Fibroblast of mammary gland (primary cell): ENCODE measurements around the gene ANO3.

Source experiments
- DNase-seq: peaks from one replicate; pipeline ENCODE4 v3.0.0-alpha.2; 2010; ENCODE audit warnings: low read depth
- H3K4me3 ChIP-seq: 2 replicates; pipeline ENCODE4 v1.5.1; 2011; ENCODE audit warnings: low read depth, mild to moderate bottlenecking, low read length, moderate library complexity; ENCODE audit not compliant: control insufficient read depth
- TF ChIP-seq, protein P1 (sequence below): conservative IDR thresholded peaks from 2 replicates; pipeline ENCODE4 v1.5.1; 2011; ENCODE audit warnings: low read depth, low read length, inconsistent platforms; ENCODE audit not compliant: control insufficient read depth, insufficient read depth

The ANO3 gene

GRCh38 chr11:26319906-26320305 lies 12.0 kb upstream of the ANO3 start:
- TF ChIP-seq, protein P1, sequence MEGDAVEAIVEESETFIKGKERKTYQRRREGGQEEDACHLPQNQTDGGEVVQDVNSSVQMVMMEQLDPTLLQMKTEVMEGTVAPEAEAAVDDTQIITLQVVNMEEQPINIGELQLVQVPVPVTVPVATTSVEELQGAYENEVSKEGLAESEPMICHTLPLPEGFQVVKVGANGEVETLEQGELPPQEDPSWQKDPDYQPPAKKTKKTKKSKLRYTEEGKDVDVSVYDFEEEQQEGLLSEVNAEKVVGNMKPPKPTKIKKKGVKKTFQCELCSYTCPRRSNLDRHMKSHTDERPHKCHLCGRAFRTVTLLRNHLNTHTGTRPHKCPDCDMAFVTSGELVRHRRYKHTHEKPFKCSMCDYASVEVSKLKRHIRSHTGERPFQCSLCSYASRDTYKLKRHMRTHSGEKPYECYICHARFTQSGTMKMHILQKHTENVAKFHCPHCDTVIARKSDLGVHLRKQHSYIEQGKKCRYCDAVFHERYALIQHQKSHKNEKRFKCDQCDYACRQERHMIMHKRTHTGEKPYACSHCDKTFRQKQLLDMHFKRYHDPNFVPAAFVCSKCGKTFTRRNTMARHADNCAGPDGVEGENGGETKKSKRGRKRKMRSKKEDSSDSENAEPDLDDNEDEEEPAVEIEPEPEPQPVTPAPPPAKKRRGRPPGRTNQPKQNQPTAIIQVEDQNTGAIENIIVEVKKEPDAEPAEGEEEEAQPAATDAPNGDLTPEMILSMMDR = no peak
- DNase-seq = peak; percentile 29

DNA sequence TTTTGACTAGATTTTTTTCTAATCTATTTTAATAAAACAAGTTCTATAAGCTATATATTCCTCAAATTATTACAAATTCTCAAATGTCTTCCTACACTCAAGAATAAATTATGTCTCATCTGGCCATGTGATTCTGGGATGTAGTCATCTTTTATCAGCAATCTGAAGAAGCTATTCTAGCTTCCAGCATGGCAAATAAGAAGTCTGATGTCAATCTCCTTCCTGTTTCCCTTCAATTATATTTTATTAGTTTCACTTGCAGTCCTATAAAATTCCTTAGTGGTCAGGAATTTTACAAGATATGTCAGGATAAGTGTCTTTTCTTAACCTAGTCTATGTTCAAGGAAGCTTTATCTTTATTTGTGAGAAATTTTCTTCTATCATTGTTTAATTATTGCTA lies 10.4 kb upstream of the ANO3 start:
- TF ChIP-seq, protein P1 = no peak
- no peak overlapping the region for H3K4me3 ChIP-seq
- no peak for DNase-seq

More at GRCh38 chr11:26319906-26320305, 12.0 kb upstream of the ANO3 start:
- H3K4me3 ChIP-seq = no peak overlapping the region

- no peak overlapping the region for H3K4me3 ChIP-seq
- TF ChIP-seq, protein P1 = no peak
- no peak for DNase-seq
These were observed 9.4 kb upstream of the ANO3 start for GRCh38 chr11:26322335-26323067.

GRCh38 chr11:26323837-26324236 lies 8.1 kb upstream of the ANO3 start:
- DNase-seq = no peak
- TF ChIP-seq, protein P1 = no peak
- no peak overlapping the region for H3K4me3 ChIP-seq

- no peak overlapping the region for H3K4me3 ChIP-seq
- TF ChIP-seq, protein P1 = no peak
- no peak for DNase-seq
These were observed 7.7 kb upstream of the ANO3 start for GRCh38 chr11:26324270-26324669.

DNA sequence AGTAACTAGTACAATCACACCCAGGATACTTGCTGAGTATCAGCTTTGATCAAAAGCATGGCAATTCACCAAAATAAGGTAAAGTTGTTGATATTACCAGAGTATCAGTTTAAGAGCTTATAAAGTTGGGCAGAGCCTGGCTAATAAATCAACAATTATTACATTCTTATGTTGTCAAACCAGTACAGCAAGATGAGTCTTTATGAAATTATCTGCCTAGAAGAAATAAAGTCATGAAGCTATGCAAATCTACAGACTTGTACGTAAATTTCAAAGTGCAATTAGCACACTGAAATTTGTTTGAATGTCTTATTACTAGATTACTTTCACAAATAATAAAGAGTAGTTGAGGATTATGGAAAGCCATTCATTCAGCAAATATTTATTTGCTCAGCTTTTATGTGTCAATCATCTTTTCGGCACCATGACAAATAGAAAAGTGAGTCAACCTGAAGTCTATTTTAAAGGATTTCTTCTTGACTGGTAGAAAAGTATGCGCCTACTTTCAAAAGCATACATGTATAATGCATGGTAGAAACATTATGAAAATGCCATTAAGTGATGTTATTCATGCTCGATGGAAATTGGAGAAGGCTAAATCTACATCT lies 5.0 kb upstream of the ANO3 start:
- no peak overlapping the region for H3K4me3 ChIP-seq
- TF ChIP-seq, protein P1 = no peak
- DNase-seq = no peak
